SK-N-SH (cell line): ENCODE measurements around the gene LSM3. TPM values are rescaled to one million over a fixed set of nuclear protein-coding genes. Genes with fewer than 3 reads are reported as not detected.

Source experiments
- CTCF ChIA-PET: fragments of 300-600, 350-600 bp; formaldehyde crosslinking; extraction: SDS; loops from one replicate; lab custom pipeline; 2021; lab: Yijun Ruan, JAX
- POLR2A ChIA-PET: fragments of 350-600 bp; sonication (Branson Sonifier 250); formaldehyde crosslinking; extraction: SDS; loops from one replicate; lab custom pipeline; 2020; ENCODE audit warnings: antibody characterized with exemption, inconsistent platforms; lab: Yijun Ruan, JAX
- DNase-seq: peaks from one replicate; pipeline ENCODE4 v3.0.0; 2012
- H2AFZ ChIP-seq: fragments of 200-600 bp; sonication (generic); 2 replicates; pipeline ENCODE4 v1.8.1; 2016; ENCODE audit warnings: antibody characterized with exemption, mild to moderate bottlenecking, low read depth
- H3F3A ChIP-seq: fragments of 200-600 bp; sonication (generic); replicated peaks from 2 replicates; pipeline ENCODE3; 2016; ENCODE audit warnings: antibody characterized with exemption, mild to moderate bottlenecking; ENCODE audit not compliant: insufficient read depth
- H3K27ac ChIP-seq, 2 experiments: fragments of 200-500 bp in 1 of 2; fragments of 200-600 bp in 1 of 2; sonication (Bioruptor generic) in 1 of 2; sonication (generic), shearing (Covaris generic) in 1 of 2; 2 replicates each; pipeline versions ENCODE4 v1.5.1 to v1.6.1; 2014 to 2016; ENCODE audit warnings: low read depth in 2 of 2, inconsistent platforms in 1 of 2, low read length in 1 of 2, mild to moderate bottlenecking in 1 of 2, mixed read lengths in 1 of 2
- H3K27me3 ChIP-seq: fragments of 200-600 bp; sonication (generic), shearing (Covaris generic); 2 replicates; pipeline ENCODE4 v1.6.1; 2016; ENCODE audit warnings: mixed run types; ENCODE audit not compliant: insufficient read depth
- H3K36me3 ChIP-seq, 2 experiments: fragments of 200-500 bp in 1 of 2; fragments of 200-600 bp in 1 of 2; sonication (Bioruptor generic) in 1 of 2; sonication (generic) in 1 of 2; replicated peaks in 1 of 2; 2 replicates each; pipeline versions ENCODE3 to v1.5.1; 2014 to 2016; ENCODE audit warnings: low read length in 1 of 2, mild to moderate bottlenecking in 1 of 2; ENCODE audit not compliant: insufficient read depth in 2 of 2, control insufficient read depth in 1 of 2
- H3K4me1 ChIP-seq, 2 experiments: fragments of 200-500 bp in 1 of 2; fragments of 200-600 bp in 1 of 2; sonication (Bioruptor generic) in 1 of 2; sonication (generic), shearing (Covaris generic) in 1 of 2; 2 replicates each; pipeline versions ENCODE4 v1.5.1 to v1.6.1; 2014 to 2016; ENCODE audit warnings: low read depth in 1 of 2, low read length in 1 of 2, mixed run types in 1 of 2; ENCODE audit not compliant: insufficient read depth in 2 of 2, control insufficient read depth in 1 of 2
- H3K4me2 ChIP-seq: fragments of 200-600 bp; sonication (generic), shearing (Covaris generic); 2 replicates; pipeline ENCODE4 v1.6.1; 2017; ENCODE audit warnings: mixed run types
- H3K4me3 ChIP-seq, 2 experiments: fragments of 200-500 bp in 1 of 2; fragments of 200-600 bp in 1 of 2; sonication (Bioruptor generic) in 1 of 2; sonication (generic), shearing (Covaris generic) in 1 of 2; 2 replicates each; pipeline versions ENCODE4 v1.5.1 to v1.8.1; 2014 to 2016; ENCODE audit warnings: low read depth in 2 of 2, inconsistent platforms in 1 of 2, low read length in 1 of 2, mild to moderate bottlenecking in 1 of 2, mixed read lengths in 1 of 2, moderate library complexity in 1 of 2
- H3K79me2 ChIP-seq: fragments of 200-600 bp; sonication (generic); 2 replicates; pipeline ENCODE4 v1.8.1; 2017; ENCODE audit warnings: mild to moderate bottlenecking; ENCODE audit not compliant: insufficient read depth
- H3K9ac ChIP-seq: fragments of 200-600 bp; sonication (generic); 2 replicates; pipeline ENCODE4 v1.6.1; 2017; ENCODE audit warnings: mixed run types
- H3K9me2 ChIP-seq: fragments of 200-600 bp; sonication (generic); 2 replicates; pipeline ENCODE4 v1.6.1; 2017; ENCODE audit warnings: mixed run types
- H3K9me3 ChIP-seq: fragments of 200-600 bp; sonication (generic); 2 replicates; pipeline ENCODE4 v1.6.1; 2017; ENCODE audit warnings: mixed run types, mild to moderate bottlenecking, moderate library complexity
- H4K20me1 ChIP-seq: fragments of 200-600 bp; sonication (generic); 2 replicates; pipeline ENCODE4 v1.6.1; 2017; ENCODE audit warnings: mild to moderate bottlenecking, mixed run types; ENCODE audit not compliant: insufficient read depth
- CHD2 ChIP-seq: fragments of 150-350 bp; IDR thresholded peaks from 2 replicates; pipeline ENCODE4 v1.6.1; 2018; ENCODE audit warnings: low read length; ENCODE audit not compliant: partially characterized antibody
- ELF1 ChIP-seq: IDR thresholded peaks from 2 replicates; pipeline ENCODE4 v1.4.0; 2012
- EP300 ChIP-seq, 2 experiments: IDR thresholded peaks; 2 replicates each; pipeline versions ENCODE4 v1.4.0 to v1.6.1; 2012; ENCODE audit warnings: borderline replicate concordance in 1 of 2, low read depth in 1 of 2, low read length in 1 of 2
- FOXJ3 ChIP-seq: sonication (generic); formaldehyde crosslinking; IDR thresholded peaks from 2 replicates; pipeline ENCODE4 v1.5.1; 2020; ENCODE audit warnings: mild to moderate bottlenecking, missing genetic modification reagents
- FOXM1 ChIP-seq: IDR thresholded peaks from 2 replicates; pipeline ENCODE4 v1.4.0; 2012; ENCODE audit warnings: low read depth, mild to moderate bottlenecking
- GABPA ChIP-seq: IDR thresholded peaks from 2 replicates; pipeline ENCODE4 v1.4.0; 2012; ENCODE audit warnings: low read depth, mild to moderate bottlenecking
- JUND ChIP-seq: IDR thresholded peaks from 2 replicates; pipeline ENCODE4 v1.4.0; 2012
- MAX ChIP-seq: IDR thresholded peaks from 2 replicates; pipeline ENCODE4 v1.4.0; 2012; ENCODE audit warnings: low read depth
- MEF2A ChIP-seq: IDR thresholded peaks from 2 replicates; pipeline ENCODE4 v1.4.0; 2012; ENCODE audit warnings: low read depth, borderline replicate concordance
- NFIC ChIP-seq: IDR thresholded peaks from 2 replicates; pipeline ENCODE4 v1.4.0; 2012; ENCODE audit warnings: borderline replicate concordance
- RAD21 ChIP-seq: IDR thresholded peaks from 2 replicates; pipeline ENCODE4 v1.6.1; 2012; ENCODE audit warnings: mild to moderate bottlenecking, low read length
- REST ChIP-seq: IDR thresholded peaks from 2 replicates; pipeline ENCODE4 v1.6.1; 2012; ENCODE audit warnings: mild to moderate bottlenecking, low read depth, low read length, moderate library complexity
- SIN3A ChIP-seq: IDR thresholded peaks from 2 replicates; pipeline ENCODE4 v1.6.1; 2012; ENCODE audit warnings: low read depth, mild to moderate bottlenecking, low read length, moderate library complexity, borderline replicate concordance
- SMC3 ChIP-seq: IDR thresholded peaks from 2 replicates; pipeline ENCODE4 v1.6.1; 2012; ENCODE audit warnings: low read depth, low read length, improper control_type of control experiment
- USF1 ChIP-seq: IDR thresholded peaks from 2 replicates; pipeline ENCODE4 v1.4.0; 2012; ENCODE audit warnings: low read depth, borderline replicate concordance
- ZBTB33 ChIP-seq: IDR thresholded peaks from 2 replicates; pipeline ENCODE4 v1.4.0; 2012; ENCODE audit warnings: low read depth, borderline replicate concordance
- WGBS: methylation state at CpG from one replicate; pipeline ENCODE4 v1.1.6; 2017; ENCODE audit warnings: low lambda C conversion rate; 5-methylcytosine and 5-hydroxymethylcytosine counted together
- polyA plus RNA-seq, 3 experiments: library from polyadenylated mRNA; depleted of rRNA; stranded (reverse); fragments of >200 nt; gene quantifications; 2 replicates each; pipeline ENCODE4 v1.2.3, GENCODE V29; 2012

LSM3 gene
- polyA plus RNA-seq, 1 of the 3 experiments (the other 2 are of a cell fraction), result 5.1 TPM

GRCh38 chr3:14175383-14176037 is 3.1 kb upstream of the LSM3 start:
- peaks cover 34 to 54% of the 10 kb centered on the region in 2 experiments for H3K4me1 ChIP-seq
- peak overlapping the region in 1 of 2 experiments; percentile 62; a peak in 3 of 4 replicates for H3K27ac ChIP-seq
- no peaks in the 10 kb centered on the region for H3K9me3 ChIP-seq
- no peaks in the 10 kb centered on the region for H3K9me2 ChIP-seq
- no peak overlapping the region for H2AFZ ChIP-seq
- no peaks in the 10 kb centered on the region for H3K27me3 ChIP-seq
- peaks cover 36% of the 10 kb centered on the region for H3F3A ChIP-seq
- ChIA-PET CTCF (interaction anchor here (1.0 to 3.9 kb wide), 4 partner anchors 8 to 295 kb away, joined by 3 to 13 read pairs (median 4); no protein-coding TSS in a partner anchor), POLR2A (no interaction called here)
- peaks cover 21 to 26% of the 10 kb centered on the region in 2 experiments for H3K36me3 ChIP-seq
- DNase-seq, result no peak
- TF ChIP-seq GABPA (no peak), NFIC (no peak), SIN3A (no peak), RAD21 (no peak), JUND (no peak), CHD2 (no peak), FOXM1 (no peak), ZBTB33 (no peak), EP300 (IDR thresholded peaks at IDR 0.05; ENCODE audit: borderline replicate concordance in 1 of 2, low read depth in 1 of 2, low read length in 1 of 2) (no peak), ELF1 (no peak), USF1 (no peak), REST (no peak), FOXJ3 (CRISPR knock-in tag) (no peak), SMC3 (no peak), MAX (no peak), MEF2A (no peak)
- H3K4me2 ChIP-seq, result peak overlapping the region; percentile 90
- WGBS, result 59% methylated on average over 3 of the region's 3 CpGs
- peaks cover 14% of the 10 kb centered on the region; the same call in 1 of the 2 replicates for H4K20me1 ChIP-seq
- H3K79me2 ChIP-seq, result peaks cover 83% of the 10 kb centered on the region
- H3K9ac ChIP-seq, result peak overlapping the region; percentile 25; the same call in 1 of the 2 replicates
- H3K4me3 ChIP-seq, result peak overlapping the region; percentile 14 to 90; a peak in 2 of 4 replicates
